ENCODE results near the gene NUP210L. TPM values are rescaled to one million over a fixed set of nuclear protein-coding genes. Genes with fewer than 3 reads are reported as not detected.
A peak's percentile ranks its signal among the peaks of the same experiment; 100 is the strongest.

Gene NUP210L
- total RNA-seq, 1 donor from 2014 or later, result not detected

DNA sequence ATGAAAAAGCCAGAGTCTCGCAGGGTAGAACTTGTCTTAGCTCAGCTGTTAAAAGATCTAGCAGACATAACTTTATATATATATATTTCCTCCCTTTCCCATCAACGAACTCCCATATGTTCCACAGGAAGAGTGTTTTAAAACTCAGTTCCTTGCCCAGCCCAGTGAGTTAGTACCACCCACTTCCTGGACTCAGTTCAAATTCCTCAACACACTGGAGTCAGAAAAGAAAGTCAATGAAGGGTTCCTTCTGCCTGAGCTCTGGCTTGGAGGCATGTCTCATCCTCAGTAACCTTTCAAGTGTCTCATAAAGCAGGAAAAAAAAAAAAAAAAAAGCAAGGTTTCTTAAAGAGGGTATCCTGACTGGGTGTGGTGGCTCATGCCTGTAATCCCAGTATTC lies 21.5 kb upstream of the NUP210L start:
- peak overlapping the region; percentile 3 to 9 for H3K27ac ChIP-seq
- intact Hi-C loops (cut with DNase I), result no loop called here
- H3K9me3 ChIP-seq, result no peaks in the 10 kb centered on the region
- peaks cover 31 to 54% of the 10 kb centered on the region in 2 donors for H3K36me3 ChIP-seq
- H3K4me1 ChIP-seq, result peaks cover 14 to 46% of the 10 kb centered on the region in 2 donors
- TF ChIP-seq, protein P1, sequence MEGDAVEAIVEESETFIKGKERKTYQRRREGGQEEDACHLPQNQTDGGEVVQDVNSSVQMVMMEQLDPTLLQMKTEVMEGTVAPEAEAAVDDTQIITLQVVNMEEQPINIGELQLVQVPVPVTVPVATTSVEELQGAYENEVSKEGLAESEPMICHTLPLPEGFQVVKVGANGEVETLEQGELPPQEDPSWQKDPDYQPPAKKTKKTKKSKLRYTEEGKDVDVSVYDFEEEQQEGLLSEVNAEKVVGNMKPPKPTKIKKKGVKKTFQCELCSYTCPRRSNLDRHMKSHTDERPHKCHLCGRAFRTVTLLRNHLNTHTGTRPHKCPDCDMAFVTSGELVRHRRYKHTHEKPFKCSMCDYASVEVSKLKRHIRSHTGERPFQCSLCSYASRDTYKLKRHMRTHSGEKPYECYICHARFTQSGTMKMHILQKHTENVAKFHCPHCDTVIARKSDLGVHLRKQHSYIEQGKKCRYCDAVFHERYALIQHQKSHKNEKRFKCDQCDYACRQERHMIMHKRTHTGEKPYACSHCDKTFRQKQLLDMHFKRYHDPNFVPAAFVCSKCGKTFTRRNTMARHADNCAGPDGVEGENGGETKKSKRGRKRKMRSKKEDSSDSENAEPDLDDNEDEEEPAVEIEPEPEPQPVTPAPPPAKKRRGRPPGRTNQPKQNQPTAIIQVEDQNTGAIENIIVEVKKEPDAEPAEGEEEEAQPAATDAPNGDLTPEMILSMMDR (IDR thresholded peaks at IDR 0.05), result no peak
- no peaks in the 10 kb centered on the region for H3K27me3 ChIP-seq
- H3K4me3 ChIP-seq, result no peak overlapping the region
- DNase-seq (ENCODE audit: low spot score in 2 of 2), result no peak

DNA sequence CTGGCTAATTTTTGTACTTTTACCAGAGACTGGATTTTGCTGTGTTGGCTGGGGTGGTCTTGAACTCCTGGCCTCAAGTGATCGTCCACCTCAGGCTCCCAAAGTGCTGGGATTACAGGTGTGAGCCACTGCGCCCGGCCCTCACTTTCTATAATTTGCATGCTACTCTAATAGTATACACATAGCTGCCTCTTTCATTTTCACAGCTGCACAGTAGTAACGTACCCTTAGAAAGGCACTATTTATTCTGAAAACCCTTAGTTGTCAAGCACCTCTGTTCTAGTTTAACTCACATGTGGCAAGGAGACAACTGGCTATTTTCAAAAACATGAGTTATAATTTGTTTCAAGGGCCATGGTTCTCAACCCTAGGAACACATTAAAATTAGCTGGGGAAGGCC lies 19.8 kb upstream of the NUP210L start:
- Histone ChIP-seq H3K4me3 (no peak overlapping the region), H3K27me3 (no peaks in the 10 kb centered on the region), H3K4me1 (peaks cover 3 to 30% of the 10 kb centered on the region in 2 donors), H3K36me3 (peaks cover 48 to 65% of the 10 kb centered on the region in 2 donors), H3K27ac (no peak overlapping the region), H3K9me3 (no peaks in the 10 kb centered on the region)
- TF ChIP-seq, protein P1 (IDR thresholded peaks at IDR 0.05), result no peak
- intact Hi-C loops (cut with DNase I), result no loop called here
- no peak for DNase-seq (ENCODE audit: low spot score in 2 of 2)

DNA sequence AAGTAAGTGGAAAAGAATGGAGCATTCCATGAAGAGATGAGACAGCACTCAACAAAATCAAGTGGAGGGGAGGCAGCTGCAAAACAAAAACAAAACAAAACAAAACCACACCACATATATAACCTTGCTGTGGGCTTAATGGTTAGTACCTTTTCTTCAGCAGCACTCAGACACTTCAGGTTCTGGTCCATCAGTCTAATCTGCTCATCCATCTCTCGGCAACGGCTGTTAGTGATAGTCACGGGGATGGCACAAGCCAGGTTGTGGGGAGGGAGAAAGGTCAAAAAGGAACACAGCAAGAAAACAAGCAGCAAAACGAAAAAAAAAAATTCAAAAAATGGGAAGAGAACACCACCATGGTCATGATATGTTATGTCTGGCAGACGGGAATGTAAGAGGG lies 17.0 kb upstream of the NUP210L start:
- no peak overlapping the region for H3K27ac ChIP-seq
- intact Hi-C loops (cut with DNase I), result no loop called here
- peaks cover 74 to 87% of the 10 kb centered on the region in 2 donors for H3K36me3 ChIP-seq
- no peak for DNase-seq (ENCODE audit: low spot score in 2 of 2)
- H3K4me3 ChIP-seq, result no peak overlapping the region
- H3K27me3 ChIP-seq, result no peaks in the 10 kb centered on the region
- no peaks in the 10 kb centered on the region for H3K9me3 ChIP-seq
- peaks cover 0 to 7% of the 10 kb centered on the region in 2 donors for H3K4me1 ChIP-seq
- TF ChIP-seq, protein P1 (IDR thresholded peaks at IDR 0.05), result no peak

DNA sequence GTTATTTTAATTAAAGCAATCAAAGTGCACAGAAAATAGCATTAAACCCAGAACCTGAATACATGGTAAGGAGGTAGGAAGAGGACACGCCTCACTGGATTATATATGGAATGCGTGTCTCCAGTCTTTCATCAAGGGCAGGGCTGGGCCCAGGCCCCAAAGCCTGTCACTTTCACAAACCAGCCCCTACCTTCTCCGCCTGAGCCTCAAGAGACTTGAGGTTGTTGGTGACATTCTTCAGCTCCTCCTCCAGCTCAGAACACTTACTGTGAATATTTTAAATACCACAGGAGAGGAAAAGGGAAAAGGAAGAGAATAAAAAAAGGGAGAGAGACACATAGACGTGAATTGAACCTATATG lies 16.3 kb upstream of the NUP210L start:
- no peak overlapping the region for H3K4me3 ChIP-seq
- intact Hi-C loops (cut with DNase I), result no loop called here
- TF ChIP-seq, protein P1 (IDR thresholded peaks at IDR 0.05), result no peak
- no peaks in the 10 kb centered on the region for H3K27me3 ChIP-seq
- no peak overlapping the region for H3K27ac ChIP-seq
- no peak for DNase-seq (ENCODE audit: low spot score in 2 of 2)
- no peaks in the 10 kb centered on the region for H3K9me3 ChIP-seq
- H3K36me3 ChIP-seq, result peaks cover 80 to 94% of the 10 kb centered on the region in 2 donors
- H3K4me1 ChIP-seq, result peaks cover 0 to 4% of the 10 kb centered on the region in 2 donors

DNA sequence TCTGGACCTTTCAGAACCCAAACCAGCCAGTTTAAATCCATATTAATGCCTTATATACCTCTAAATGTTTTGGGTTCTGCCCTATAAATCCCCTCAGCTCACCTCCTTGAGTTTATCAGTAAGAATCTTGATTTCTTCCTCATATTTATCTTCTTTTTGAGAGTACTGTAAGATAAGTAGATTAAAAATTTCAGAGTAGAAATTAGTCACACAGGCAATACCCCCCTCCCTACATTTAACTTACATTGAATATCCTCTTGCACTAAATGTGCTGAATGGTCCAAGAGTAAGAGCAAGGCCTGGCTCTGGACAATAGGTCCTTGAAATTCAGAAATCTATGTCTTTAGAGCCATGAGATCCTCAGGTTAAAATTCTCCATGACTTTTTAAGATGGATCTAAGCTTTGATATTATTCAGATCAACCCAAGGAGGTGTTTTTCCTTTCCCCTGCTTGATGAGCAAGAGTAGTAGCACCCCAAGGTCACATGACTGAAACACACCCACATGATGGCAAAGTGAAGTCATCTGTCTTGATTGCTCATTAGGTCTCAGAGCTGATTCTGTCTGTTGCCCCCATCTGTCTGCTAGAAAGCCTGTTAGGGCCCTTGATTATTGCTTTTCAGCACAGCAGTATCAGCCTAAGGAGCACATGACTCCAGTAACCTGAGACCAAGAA lies 15.8 kb upstream of the NUP210L start:
- Histone ChIP-seq H3K4me1 (peaks cover 0 to under 1% of the 10 kb centered on the region in 2 donors), H3K36me3 (peaks cover 86 to 95% of the 10 kb centered on the region in 2 donors), H3K27me3 (no peaks in the 10 kb centered on the region), H3K4me3 (no peak overlapping the region), H3K27ac (no peak overlapping the region), H3K9me3 (no peaks in the 10 kb centered on the region)
- DNase-seq (ENCODE audit: low spot score in 2 of 2), result no peak
- intact Hi-C loops (cut with DNase I), result no loop called here
- TF ChIP-seq, protein P1 (IDR thresholded peaks at IDR 0.05), result no peak

All from ascending aorta (tissue), 2 donors.